OCI-LY1 (cell line): ENCODE data around the gene PRXL2B.

Experiments
- H2AFZ ChIP-seq: fragments of 200-600 bp; sonication (generic), shearing (Covaris generic); 2 replicates; pipeline ENCODE4 v1.6.0; 2014; ENCODE audit warnings: antibody characterized with exemption, mild to moderate bottlenecking, low read length
- H3F3A ChIP-seq: fragments of 200-600 bp; sonication (generic), shearing (Covaris generic); 2 replicates; pipeline ENCODE4 v1.6.0; 2014; ENCODE audit warnings: mild to moderate bottlenecking, antibody characterized with exemption, low read length, moderate library complexity; ENCODE audit not compliant: insufficient read depth
- H3K27ac ChIP-seq: fragments of 200-600 bp; sonication (generic); 2 replicates; pipeline ENCODE4 v1.5.1; 2014; ENCODE audit warnings: low read length, mixed run types, mild to moderate bottlenecking, low read depth; ENCODE audit not compliant: poor library complexity, severe bottlenecking
- H3K27me3 ChIP-seq: fragments of 200-600 bp; sonication (generic); 2 replicates; pipeline ENCODE4 v1.6.0; 2014; ENCODE audit warnings: antibody characterized with exemption, mild to moderate bottlenecking, low read length, moderate library complexity; ENCODE audit not compliant: insufficient read depth
- H3K36me3 ChIP-seq: fragments of 200-600 bp; sonication (generic); 2 replicates; pipeline ENCODE4 v1.6.1; 2014; ENCODE audit warnings: mild to moderate bottlenecking, antibody characterized with exemption, low read length, moderate library complexity, mixed read lengths; ENCODE audit not compliant: insufficient read depth
- H3K4me1 ChIP-seq: fragments of 200-600 bp; sonication (generic); 2 replicates; pipeline ENCODE4 v1.5.1; 2014; ENCODE audit warnings: mild to moderate bottlenecking, low read length, moderate library complexity; ENCODE audit not compliant: insufficient read depth, severe bottlenecking
- H3K4me2 ChIP-seq: fragments of 200-600 bp; sonication (generic), shearing (Covaris generic); 2 replicates; pipeline ENCODE4 v1.6.1; 2014; ENCODE audit warnings: low read length
- H3K4me3 ChIP-seq: fragments of 200-600 bp; sonication (generic); 2 replicates; pipeline ENCODE4 v1.5.1; 2014; ENCODE audit warnings: low read length, low read depth, mild to moderate bottlenecking, mixed read lengths; ENCODE audit not compliant: poor library complexity, severe bottlenecking
- H3K79me2 ChIP-seq: fragments of 200-600 bp; shearing (Covaris generic); 2 replicates; pipeline ENCODE4 v1.6.1; 2016; ENCODE audit warnings: mixed run types, low read length, mixed read lengths; ENCODE audit not compliant: insufficient read depth
- H3K9ac ChIP-seq: fragments of 200-600 bp; sonication (generic), shearing (Covaris generic); 2 replicates; pipeline ENCODE4 v1.6.1; 2014; ENCODE audit warnings: mild to moderate bottlenecking, low read length, mixed read lengths
- H3K9me2 ChIP-seq: fragments of 200-600 bp; sonication (generic), shearing (Covaris generic); 2 replicates; pipeline ENCODE4 v1.6.1; 2014; ENCODE audit warnings: low read depth, mild to moderate bottlenecking, low read length, mixed read lengths
- H3K9me3 ChIP-seq: fragments of 200-600 bp; shearing (Covaris generic); 2 replicates; pipeline ENCODE4 v1.6.1; 2014; ENCODE audit warnings: low read length, mixed read lengths
- H4K20me1 ChIP-seq: fragments of 200-600 bp; sonication (generic), shearing (Covaris generic); 2 replicates; pipeline ENCODE4 v1.6.0; 2016; ENCODE audit warnings: mild to moderate bottlenecking, low read length; ENCODE audit not compliant: insufficient read depth
- EZH2 ChIP-seq: fragments of 200-600 bp; sonication (generic), shearing (Covaris generic); IDR thresholded peaks from 2 replicates; pipeline ENCODE4 v1.8.0; 2017; ENCODE audit warnings: borderline replicate concordance, mixed run types, mild to moderate bottlenecking, antibody characterized with exemption, low read length, moderate library complexity, mixed read lengths
- TF ChIP-seq, protein P1 (sequence below): fragments of 200-600 bp; sonication (generic), shearing (Covaris generic); IDR thresholded peaks from 2 replicates; pipeline ENCODE4 v1.5.1; 2017; ENCODE audit warnings: mild to moderate bottlenecking, antibody characterized with exemption, low read length, moderate library complexity, mixed read lengths

The PRXL2B gene

GRCh38 chr1:2631136-2632050 lies 44.8 kb downstream of the PRXL2B start:
- Histone ChIP-seq H3K9me3 (peaks cover 4% of the 10 kb centered on the region), H3K9ac (no peak overlapping the region), H3K79me2 (no peaks in the 10 kb centered on the region), H3K27me3 (no peaks in the 10 kb centered on the region), H4K20me1 (no peaks in the 10 kb centered on the region), H2AFZ (no peak overlapping the region), H3K4me2 (no peak overlapping the region), H3F3A (no peaks in the 10 kb centered on the region), H3K36me3 (no peaks in the 10 kb centered on the region; the same call in 1 of the 2 replicates), H3K4me3 (no peak overlapping the region), H3K9me2 (no peaks in the 10 kb centered on the region), H3K27ac (no peak overlapping the region), H3K4me1 (no peaks in the 10 kb centered on the region)
- TF ChIP-seq, protein P1, sequence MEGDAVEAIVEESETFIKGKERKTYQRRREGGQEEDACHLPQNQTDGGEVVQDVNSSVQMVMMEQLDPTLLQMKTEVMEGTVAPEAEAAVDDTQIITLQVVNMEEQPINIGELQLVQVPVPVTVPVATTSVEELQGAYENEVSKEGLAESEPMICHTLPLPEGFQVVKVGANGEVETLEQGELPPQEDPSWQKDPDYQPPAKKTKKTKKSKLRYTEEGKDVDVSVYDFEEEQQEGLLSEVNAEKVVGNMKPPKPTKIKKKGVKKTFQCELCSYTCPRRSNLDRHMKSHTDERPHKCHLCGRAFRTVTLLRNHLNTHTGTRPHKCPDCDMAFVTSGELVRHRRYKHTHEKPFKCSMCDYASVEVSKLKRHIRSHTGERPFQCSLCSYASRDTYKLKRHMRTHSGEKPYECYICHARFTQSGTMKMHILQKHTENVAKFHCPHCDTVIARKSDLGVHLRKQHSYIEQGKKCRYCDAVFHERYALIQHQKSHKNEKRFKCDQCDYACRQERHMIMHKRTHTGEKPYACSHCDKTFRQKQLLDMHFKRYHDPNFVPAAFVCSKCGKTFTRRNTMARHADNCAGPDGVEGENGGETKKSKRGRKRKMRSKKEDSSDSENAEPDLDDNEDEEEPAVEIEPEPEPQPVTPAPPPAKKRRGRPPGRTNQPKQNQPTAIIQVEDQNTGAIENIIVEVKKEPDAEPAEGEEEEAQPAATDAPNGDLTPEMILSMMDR: no peak
- TF ChIP-seq EZH2: no peak

GRCh38 chr1:2632051-2632430 lies 45.5 kb downstream of the PRXL2B start:
- Histone ChIP-seq H3K4me3 (no peak overlapping the region), H3F3A (no peaks in the 10 kb centered on the region), H3K36me3 (no peaks in the 10 kb centered on the region; the same call in 1 of the 2 replicates), H4K20me1 (no peaks in the 10 kb centered on the region), H3K27ac (no peak overlapping the region), H2AFZ (no peak overlapping the region), H3K9me3 (peaks cover 9% of the 10 kb centered on the region), H3K79me2 (no peaks in the 10 kb centered on the region), H3K4me1 (no peaks in the 10 kb centered on the region), H3K9me2 (no peaks in the 10 kb centered on the region), H3K4me2 (no peak overlapping the region), H3K9ac (no peak overlapping the region), H3K27me3 (no peaks in the 10 kb centered on the region)
- TF ChIP-seq EZH2: no peak
- TF ChIP-seq, protein P1: no peak

DNA sequence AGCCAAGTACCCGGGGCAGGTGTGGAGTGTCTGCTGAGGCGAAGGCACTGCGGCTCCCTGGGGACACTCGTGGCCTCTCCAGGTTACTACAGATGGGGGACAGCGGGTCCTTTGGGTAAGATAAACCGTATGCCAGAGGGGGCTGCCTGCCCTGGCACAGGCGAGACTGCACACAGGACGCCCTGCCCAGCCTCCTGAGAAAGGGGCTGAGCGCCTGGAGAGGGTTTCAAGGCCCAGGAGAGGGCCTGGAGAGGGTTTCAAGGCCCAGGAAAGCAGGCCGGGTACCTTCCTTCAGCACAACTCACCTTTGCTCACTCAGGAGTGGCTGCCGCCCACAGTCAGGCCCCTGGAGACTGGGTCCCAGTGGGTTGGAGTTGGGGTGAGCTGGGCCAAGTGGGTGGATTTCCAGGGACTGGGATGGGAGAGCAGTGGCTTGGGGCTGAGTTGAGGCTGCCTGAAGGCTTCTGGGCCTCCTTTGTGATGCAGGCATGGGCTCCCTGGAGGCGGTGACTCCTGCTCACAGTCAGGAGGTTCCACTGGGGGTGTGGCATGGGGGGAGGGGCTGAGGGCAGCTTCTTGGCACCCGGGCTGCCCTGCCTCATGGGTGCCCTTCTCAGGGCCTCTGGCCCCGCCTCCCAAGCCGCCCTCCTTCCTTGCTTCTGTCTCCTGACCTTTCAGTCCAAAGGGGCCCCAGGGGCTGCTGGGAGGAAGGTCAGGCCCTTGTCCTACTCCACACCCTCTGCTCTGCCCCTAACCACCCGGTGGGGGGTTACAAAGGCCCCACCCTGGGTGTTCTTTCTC lies 46.2 kb downstream of the PRXL2B start, which contains the start of gene MMEL1:
Gene MMEL1, minus strand, starts transcription at position 456 of the 801 bp plus-strand sequence. CDS start 3,532 bp downstream, outside the sequence.
- no peaks in the 10 kb centered on the region for H3K4me1 ChIP-seq
- no peaks in the 10 kb centered on the region; the same call in 1 of the 2 replicates for H3K36me3 ChIP-seq
- H3K9ac ChIP-seq: no peak within 1 kb of the TSS
- no peaks in the 10 kb centered on the region; the same call in 1 of the 2 replicates for H3K27me3 ChIP-seq
- no peaks in the 10 kb centered on the region for H3K9me2 ChIP-seq
- H3K27ac ChIP-seq: no peak within 1 kb of the TSS
- no peaks in the 10 kb centered on the region for H3K79me2 ChIP-seq
- no peaks in the 10 kb centered on the region for H3F3A ChIP-seq
- H4K20me1 ChIP-seq: no peaks in the 10 kb centered on the region
- peaks cover 13% of the 10 kb centered on the region for H3K9me3 ChIP-seq
- H3K4me2 ChIP-seq: no peak within 1 kb of the TSS
- no peak within 1 kb of the TSS for H2AFZ ChIP-seq
- TF ChIP-seq, protein P1: no peak
- no peak for TF ChIP-seq EZH2
- no peak within 1 kb of the TSS for H3K4me3 ChIP-seq
